Fibroblast of lung (primary cell): ENCODE results near the gene WDR62. TPM values are rescaled to one million over a fixed set of nuclear protein-coding genes. Genes with fewer than 3 reads are reported as not detected.
"Not testable (repeated sequence)": the region's sequence is repeated elsewhere in the genome, so short reads cannot be mapped to it uniquely, and the experiment has no call there.

Experiments used
- DNase-seq, 2 donors: peaks; one replicate each; pipeline versions ENCODE4 v3.0.0 to v3.0.0-alpha.2; 2010; ENCODE audit warnings: low read depth in 2 of 2
- H2AFZ ChIP-seq: 2 replicates; pipeline ENCODE4 v1.5.1; 2012; ENCODE audit warnings: low read length, control low read depth, inconsistent platforms
- H3K27ac ChIP-seq: 2 replicates; pipeline ENCODE4 v1.5.1; 2011; ENCODE audit warnings: low read length, control low read depth; ENCODE audit not compliant: insufficient read depth
- H3K27me3 ChIP-seq: 2 replicates; pipeline ENCODE4 v1.5.1; 2011; ENCODE audit warnings: mild to moderate bottlenecking, low read length; ENCODE audit not compliant: control insufficient read depth, insufficient read depth
- H3K36me3 ChIP-seq: 2 replicates; pipeline ENCODE4 v1.5.1; 2011; ENCODE audit warnings: low read length; ENCODE audit not compliant: control insufficient read depth, insufficient read depth
- H3K4me1 ChIP-seq: 2 replicates; pipeline ENCODE4 v1.5.1; 2011; ENCODE audit warnings: low read length; ENCODE audit not compliant: control insufficient read depth, insufficient read depth; ENCODE audit errors: extremely low read depth
- H3K4me2 ChIP-seq: 2 replicates; pipeline ENCODE4 v1.5.1; 2011; ENCODE audit warnings: low read length, control low read depth; ENCODE audit not compliant: insufficient read depth; ENCODE audit errors: extremely low read depth
- H3K4me3 ChIP-seq, 4 experiments: fragments of 200-600 bp in 1 of 4; sonication (generic) in 1 of 4; replicated peaks in 1 of 4; 2 replicates each; pipeline ENCODE4 v1.5.1; 2011 to 2016; ENCODE audit warnings: low read length in 4 of 4, low read depth in 3 of 4, mild to moderate bottlenecking in 3 of 4, control low read depth in 2 of 4, inconsistent platforms in 1 of 4, mixed read lengths in 1 of 4; ENCODE audit not compliant: insufficient read depth in 1 of 4; ENCODE audit errors: control extremely low read depth in 1 of 4
- H3K79me2 ChIP-seq: 2 replicates; pipeline ENCODE4 v1.5.1; 2012; ENCODE audit warnings: mild to moderate bottlenecking, low read length, inconsistent platforms; ENCODE audit not compliant: control insufficient read depth, insufficient read depth
- H3K9ac ChIP-seq: 2 replicates; pipeline ENCODE4 v1.5.1; 2011; ENCODE audit warnings: mild to moderate bottlenecking, low read length, control low read depth; ENCODE audit not compliant: insufficient read depth
- H3K9me3 ChIP-seq: 2 replicates; pipeline ENCODE4 v1.5.1; 2012; ENCODE audit warnings: low read depth, low read length; ENCODE audit not compliant: control insufficient read depth, insufficient read depth
- H4K20me1 ChIP-seq: 2 replicates; pipeline ENCODE4 v1.5.1; 2011; ENCODE audit warnings: low read length; ENCODE audit not compliant: control insufficient read depth, insufficient read depth; ENCODE audit errors: extremely low read depth
- CTCF ChIP-seq, 2 donors: IDR thresholded peaks in 1 of 2; conservative IDR thresholded peaks in 1 of 2; 1 replicate in 1 of 2; 2 replicates in 1 of 2; pipeline ENCODE4 v1.5.1; 2011 to 2012; ENCODE audit warnings: low read length in 2 of 2, control low read depth in 1 of 2, inconsistent platforms in 1 of 2, low read depth in 1 of 2, mild to moderate bottlenecking in 1 of 2
- EZH2 ChIP-seq: IDR thresholded peaks from 2 replicates; pipeline ENCODE4 v1.5.1; 2012; ENCODE audit warnings: low read length, control low read depth, mild to moderate bottlenecking; ENCODE audit errors: missing control alignments
- polyA plus RNA-seq, 2 donors: library from polyadenylated mRNA; depleted of rRNA in 1 of 2; stranded (reverse) in 1 of 2; unstranded in 1 of 2; fragments of >200 nt; gene quantifications; 2 replicates each; pipeline ENCODE4 v1.2.1, GENCODE V29; 2011 to 2012; ENCODE audit warnings: missing spikeins in 1 of 2
- total RNA-seq: library from RNA; depleted of rRNA; stranded (reverse); fragments of >200 nt; gene quantifications from 2 replicates; pipeline ENCODE4 v1.2.1, GENCODE V29; 2014

The WDR62 gene
- total and polyA plus RNA-seq, 2 donors (not counting 1 experiment from before 2014, with no cell fraction given): 1.1 to 2.8 TPM

GRCh38 chr19:36064826-36065225, 10.1 kb downstream of the WDR62 start:
- Histone ChIP-seq H3K9me3 (no peaks in the 10 kb centered on the region), H3K79me2 (no peaks in the 10 kb centered on the region), H3K27ac (no peak overlapping the region), H3K4me2 (no peak overlapping the region), H4K20me1 (no peaks in the 10 kb centered on the region), H3K36me3 (peaks cover 13% of the 10 kb centered on the region), H3K9ac (no peak overlapping the region), H3K4me1 (no peaks in the 10 kb centered on the region), H2AFZ (no peak overlapping the region), H3K27me3 (no peaks in the 10 kb centered on the region), H3K4me3 (no peak overlapping the region)
- TF ChIP-seq CTCF (conservative IDR thresholded peaks at IDR 0.05 in 1 of 2, IDR thresholded peaks at IDR 0.05 in 1 of 2; ENCODE audit: low read depth in 1 of 2, low read length in 2 of 2) (no peak), EZH2 (no peak)
- no peak for DNase-seq

GRCh38 chr19:36067681-36068080, 13.0 kb downstream of the WDR62 start:
- Histone ChIP-seq H3K4me2 (no peak overlapping the region), H3K9ac (no peak overlapping the region), H3K36me3 (peaks cover 9% of the 10 kb centered on the region), H3K9me3 (no peaks in the 10 kb centered on the region), H3K27me3 (no peaks in the 10 kb centered on the region), H3K4me1 (peaks cover 2% of the 10 kb centered on the region), H3K79me2 (no peaks in the 10 kb centered on the region), H3K4me3 (no peak overlapping the region), H2AFZ (no peak overlapping the region), H3K27ac (no peak overlapping the region), H4K20me1 (no peaks in the 10 kb centered on the region)
- TF ChIP-seq EZH2: no peak
- TF ChIP-seq CTCF (conservative IDR thresholded peaks at IDR 0.05 in 1 of 2, IDR thresholded peaks at IDR 0.05 in 1 of 2; ENCODE audit: low read depth in 1 of 2, low read length in 2 of 2): no peak
- no peak for DNase-seq

- not testable (repeated sequence) for H3K9me3 ChIP-seq, H3K4me3 ChIP-seq, DNase-seq, H3K27me3 ChIP-seq, H3K36me3 ChIP-seq, H3K4me1 ChIP-seq, H3K9ac ChIP-seq, H3K79me2 ChIP-seq, H2AFZ ChIP-seq, H3K27ac ChIP-seq, H3K4me2 ChIP-seq, H4K20me1 ChIP-seq
Observed at GRCh38 chr19:36068810-36069499, 14.3 kb downstream of the WDR62 start.
